HG03175 (cell line): ENCODE measurements around the gene CDH4.

Experiments used
- ATAC-seq: cut with Tn5 transposase; IDR thresholded peaks from one replicate; pipeline ENCODE4 v1.9.1; 2021; ENCODE audit warnings: mild to moderate bottlenecking, moderate library complexity; ENCODE audit not compliant: unreplicated experiment

The CDH4 gene

DNA sequence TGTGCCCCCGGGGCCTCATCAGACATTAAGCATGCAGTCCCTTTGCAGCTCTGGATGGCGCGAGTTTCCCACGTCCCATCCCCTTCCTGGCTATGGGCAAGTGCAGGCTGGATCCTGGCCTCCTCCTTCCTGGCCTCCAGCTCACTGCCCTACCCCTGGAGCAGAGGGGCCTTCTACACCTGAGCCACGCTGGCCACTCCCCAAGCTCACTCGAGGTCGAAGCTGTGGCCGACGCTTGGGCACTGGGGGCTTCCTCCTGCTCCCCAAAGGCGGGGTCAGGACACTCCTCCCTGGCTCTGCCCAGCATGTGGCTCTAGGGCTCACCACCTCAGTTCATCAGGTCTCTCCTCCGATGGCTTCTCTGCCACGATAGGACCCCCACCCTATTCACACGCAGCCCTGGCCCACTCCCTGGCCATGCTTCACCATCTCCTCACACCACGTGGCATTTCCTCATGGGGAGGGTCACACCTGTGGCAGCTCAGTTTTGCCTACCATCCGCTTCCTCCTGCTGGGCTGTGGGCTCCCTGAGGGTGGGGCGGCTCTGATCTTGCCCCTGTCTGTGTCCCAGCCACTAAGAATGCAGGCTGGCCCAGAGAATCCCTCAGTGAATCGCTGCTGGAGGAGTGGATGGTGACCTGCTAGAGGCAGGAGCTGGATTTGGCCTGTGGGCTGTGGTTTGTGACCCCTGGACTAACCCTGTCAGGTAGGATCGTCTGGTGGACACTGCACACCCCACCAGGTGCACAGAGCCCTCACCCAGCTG, 532.9 kb downstream of the CDH4 start:
- no peak for ATAC-seq

DNA sequence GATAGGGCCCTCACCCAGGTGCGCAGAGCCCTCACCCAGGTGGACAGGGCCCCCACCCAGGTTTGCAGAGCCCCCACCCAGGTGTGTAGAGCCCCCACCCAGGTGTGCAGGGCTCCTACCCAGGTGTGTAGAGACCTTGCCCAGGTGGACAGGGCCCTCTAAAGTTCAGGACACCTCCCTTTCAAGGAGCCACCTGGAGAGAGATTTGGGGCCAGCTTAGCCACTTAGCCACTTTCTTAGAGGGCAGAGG, 533.4 kb downstream of the CDH4 start:
- no peak for ATAC-seq

DNA sequence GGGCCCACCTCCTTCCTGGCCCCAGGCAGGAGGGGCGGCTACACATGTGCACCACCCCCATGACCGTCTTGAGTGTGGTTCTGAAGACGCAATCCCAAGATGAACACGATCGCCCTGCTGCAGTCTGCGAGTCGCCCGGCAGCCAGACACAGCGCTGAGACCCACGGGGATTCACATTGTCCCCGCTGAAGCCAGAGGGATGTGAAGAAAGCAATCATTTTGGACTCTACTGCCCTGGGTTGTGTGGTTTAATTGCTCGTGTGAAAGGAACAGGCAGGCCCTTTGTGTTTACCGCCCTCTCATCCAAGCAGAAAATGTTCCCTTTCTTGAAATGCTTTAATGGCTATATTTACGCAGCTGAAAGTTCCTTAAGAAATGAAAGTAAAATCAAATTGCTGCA, 534.2 kb downstream of the CDH4 start:
- ATAC-seq, result no peak

DNA sequence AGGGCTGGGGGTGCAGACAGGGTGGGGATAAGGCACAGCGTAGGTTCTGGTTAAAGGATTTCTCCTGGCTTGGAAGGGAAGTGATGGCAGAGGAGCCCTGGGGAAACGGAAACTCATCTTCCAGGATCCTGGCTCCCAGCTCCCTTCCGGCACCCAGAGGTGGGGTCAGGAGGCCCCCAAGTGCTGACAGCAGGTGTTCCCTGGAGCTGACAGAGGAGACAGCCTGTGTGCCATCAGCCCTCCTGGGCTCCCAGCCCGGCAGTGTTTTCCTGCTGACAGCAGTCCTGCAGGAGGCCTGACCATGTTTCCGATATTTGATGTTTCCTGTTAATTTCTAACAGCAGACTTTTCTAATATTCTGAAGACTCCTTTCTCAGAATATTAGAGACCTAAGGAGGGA, 536.3 kb downstream of the CDH4 start:
- no peak for ATAC-seq

DNA sequence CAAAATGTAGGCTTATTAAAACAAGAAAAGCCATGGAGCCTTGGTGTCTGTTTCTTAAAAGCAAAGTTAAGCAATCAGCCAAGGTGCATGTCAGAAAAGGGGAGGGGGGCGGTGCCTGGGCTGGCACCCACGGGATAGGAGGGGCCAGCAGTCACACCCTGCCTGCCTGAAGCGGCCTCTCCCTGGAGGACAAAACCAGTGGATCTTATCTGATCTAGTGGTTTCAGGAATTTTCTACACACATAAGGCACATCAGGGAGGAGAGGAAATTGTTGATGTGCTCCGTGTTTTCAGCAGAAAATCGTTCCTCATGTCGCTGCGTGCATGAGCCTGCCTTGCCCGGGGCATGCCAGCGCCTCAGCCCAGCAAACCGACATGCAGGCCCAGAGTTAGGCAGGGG, 537.3 kb downstream of the CDH4 start:
- no peak for ATAC-seq

DNA sequence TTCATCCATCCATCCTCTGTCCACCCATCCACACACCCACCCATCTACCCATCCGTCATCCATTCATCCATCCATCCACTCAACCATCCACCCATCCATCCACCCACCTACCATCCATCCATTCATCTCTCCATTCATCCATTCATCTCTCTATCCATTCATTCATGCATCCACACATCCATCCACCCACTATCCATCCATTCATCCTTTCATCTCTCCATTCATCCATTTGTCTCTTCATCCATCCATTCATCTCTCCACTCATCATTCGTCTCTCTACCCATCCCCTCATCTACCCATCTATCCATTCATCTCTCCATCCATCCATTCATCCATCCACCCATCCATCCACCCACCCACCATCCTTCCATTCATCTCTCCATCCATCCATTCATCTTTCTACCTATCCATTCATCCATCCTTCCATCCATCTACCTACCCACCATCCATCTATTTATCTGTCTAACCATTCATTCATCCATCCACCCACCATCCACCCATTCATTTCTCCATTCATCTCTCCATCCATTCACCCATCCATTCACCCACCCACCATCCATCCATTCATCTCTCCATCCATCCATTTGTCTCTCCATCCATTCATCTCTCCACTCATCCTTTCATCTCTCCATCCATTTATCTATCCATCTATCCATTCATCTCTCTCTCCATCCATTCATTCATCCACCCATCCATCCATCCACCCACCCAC, 538.2 kb downstream of the CDH4 start:
- no peak for ATAC-seq

DNA sequence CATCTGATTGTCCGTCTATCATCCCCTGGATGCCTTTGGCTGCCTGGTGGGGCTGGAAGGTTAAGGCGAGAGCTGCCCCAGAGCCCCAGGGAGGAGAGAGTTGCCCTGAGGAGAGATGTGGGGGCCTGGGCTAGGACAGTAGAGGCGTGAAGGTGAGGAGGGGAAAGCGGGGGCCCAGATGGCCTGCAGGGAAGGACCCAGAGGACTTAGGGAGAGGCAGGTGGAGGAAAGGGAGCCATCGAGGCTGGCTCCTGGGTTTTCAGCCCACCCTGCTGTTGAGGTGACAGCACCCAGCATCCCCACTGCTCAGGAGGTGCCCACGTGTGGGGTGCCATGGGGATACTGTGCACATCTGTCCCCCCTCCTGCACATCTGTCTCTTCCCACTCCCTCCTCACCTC, 539.9 kb downstream of the CDH4 start:
- no peak for ATAC-seq

DNA sequence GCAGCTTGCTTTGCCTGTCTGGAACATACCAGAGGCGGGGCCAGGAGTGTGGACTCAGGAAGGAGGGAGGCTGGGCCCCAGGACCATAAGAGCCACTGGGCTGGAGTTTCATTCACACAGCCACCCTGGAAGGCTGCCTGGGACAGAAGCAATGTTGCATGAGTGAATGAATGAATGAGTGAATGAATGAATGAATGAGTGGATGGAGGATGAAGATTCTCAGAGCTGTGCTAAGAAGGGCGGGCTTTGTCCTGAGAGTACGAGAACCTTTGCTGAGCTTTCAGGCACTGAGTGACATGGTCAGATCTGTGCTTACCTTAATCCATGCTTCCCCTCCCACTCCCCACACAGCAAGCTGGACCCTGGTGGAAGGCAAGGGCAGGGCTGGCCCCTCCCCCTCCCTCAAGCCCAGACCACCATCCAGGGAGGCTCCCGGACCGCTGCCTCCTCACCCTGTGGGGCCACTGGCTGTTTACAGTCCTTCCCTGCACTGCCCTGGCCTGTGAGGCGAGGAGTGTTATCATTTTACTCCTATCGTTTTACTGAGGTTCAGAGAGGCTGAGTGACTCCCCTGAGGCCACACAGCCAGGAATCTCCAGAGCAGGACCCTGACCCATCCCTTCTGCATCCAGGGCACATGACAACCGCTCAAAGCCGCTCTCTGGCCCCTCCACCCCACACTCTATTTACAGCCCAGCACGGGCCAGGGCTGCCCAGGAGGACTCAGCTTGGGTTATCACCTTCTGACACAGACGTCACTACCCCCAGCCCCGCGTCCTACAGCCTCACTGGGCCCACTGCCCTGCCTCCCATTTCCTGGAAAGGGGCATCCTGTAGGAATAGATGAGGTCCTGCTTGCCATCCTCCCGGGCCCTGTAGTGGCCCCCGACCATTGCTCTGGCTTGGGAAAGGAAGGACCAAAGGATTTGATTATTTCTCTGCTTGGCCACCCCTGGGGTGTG, 543.9 kb downstream of the CDH4 start:
- no peak for ATAC-seq

DNA sequence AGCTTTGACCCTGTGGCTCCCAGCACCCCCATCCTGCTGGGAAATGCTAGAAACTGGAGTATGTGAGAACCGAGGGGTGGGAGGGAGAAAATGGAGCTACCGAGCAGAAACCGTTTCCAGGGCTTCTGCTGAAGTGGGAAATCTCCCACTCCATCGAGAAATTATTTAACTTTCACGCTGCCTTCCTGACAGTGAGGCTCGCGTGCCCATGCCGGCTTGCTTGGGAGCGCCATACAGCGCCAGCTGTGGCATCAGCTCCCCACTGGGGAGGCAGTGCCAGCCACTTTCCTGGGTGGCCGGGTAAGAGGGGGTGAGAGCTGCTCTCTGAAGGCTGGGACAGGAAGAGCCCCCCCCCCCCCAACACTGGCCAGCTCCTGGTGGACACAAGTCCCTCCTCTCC, 544.7 kb downstream of the CDH4 start:
- no peak for ATAC-seq

DNA sequence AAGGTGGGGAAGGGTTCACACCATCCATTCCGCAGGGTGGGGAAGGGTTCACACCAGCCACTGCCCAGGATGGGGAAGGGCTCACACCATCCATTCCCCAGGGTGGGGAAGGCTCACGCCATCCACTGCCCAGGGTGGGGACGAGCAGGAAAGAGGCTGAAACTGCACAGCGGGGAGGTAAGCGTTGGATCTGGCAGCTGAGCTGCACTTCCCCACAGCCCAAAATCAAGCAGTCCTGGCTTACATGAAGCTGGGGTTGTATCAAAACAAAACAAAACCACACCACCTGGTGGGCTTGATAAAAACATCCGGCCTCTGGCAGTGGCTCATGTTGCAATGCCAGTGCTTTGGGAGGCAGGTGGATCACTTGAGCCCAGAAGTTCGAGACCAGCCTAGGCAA, 545.1 kb downstream of the CDH4 start:
- no peak for ATAC-seq

DNA sequence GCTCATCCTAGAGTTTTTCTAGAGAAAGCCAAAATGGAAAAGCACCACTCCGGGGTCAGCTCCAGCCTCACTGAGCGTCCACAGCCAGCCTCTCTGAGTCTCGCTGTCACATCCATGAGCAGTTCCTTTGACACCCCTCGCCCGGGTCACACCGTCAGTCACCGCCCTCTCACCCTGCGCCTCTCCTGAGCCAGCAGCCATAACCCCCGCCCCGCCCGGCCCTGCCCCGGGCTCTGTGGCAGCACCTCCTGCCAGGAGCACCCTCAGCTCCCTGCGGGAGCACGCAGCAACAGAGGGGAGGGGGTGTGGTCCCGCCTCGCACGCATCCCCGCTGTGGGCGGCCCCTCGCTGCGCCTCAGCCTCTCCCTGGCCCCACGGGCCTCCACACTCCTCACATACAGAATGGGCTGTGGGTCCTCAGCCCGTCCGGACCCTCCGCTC, 545.9 kb downstream of the CDH4 start:
- no peak for ATAC-seq

DNA sequence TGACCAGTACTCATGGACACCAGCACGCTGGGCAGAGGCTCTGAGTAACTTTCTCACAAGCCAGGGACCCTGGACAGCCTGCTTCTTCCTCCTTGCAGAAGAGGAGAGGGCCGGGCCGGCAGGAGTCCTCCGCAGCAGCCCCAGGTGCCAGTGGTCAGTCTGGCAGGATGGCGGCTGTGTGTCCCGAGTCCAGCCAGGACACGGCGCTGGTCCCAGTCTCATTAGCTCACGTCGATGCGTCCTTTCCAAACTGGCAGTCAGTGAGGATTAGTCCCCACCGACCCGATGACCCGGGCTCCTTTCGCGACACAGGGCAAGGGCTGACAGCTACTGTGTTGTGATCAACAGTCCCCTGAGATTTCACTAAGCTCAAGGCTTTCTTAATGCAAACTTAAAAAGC, 546.6 kb downstream of the CDH4 start:
- ATAC-seq, result no peak

DNA sequence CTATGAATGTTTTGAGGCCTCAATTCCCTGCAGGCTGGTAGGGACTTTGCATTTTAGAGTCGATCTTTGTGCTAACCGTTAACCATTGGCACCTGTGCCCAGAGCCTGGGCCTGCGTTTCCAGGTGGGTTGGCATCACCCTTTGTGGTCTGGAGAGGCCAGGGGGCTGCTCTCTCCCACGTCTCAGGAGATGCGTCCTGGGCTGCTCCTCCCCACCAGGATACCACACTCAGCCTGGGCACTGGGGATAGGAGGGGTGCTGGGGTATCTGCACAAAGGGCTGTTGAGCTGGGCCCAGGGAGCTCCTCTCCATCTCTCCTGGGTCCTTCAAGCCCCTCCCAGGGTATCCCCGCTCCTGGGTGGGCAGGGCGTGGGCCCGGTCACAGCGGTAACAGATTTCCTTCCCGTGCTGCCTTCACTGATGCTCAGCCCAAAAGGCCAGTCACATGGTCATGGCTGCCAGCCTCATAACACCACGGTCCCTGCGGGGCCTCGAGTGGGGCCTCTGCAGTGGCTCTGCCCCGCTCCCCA, 547.4 kb downstream of the CDH4 start:
- ATAC-seq, result no peak

DNA sequence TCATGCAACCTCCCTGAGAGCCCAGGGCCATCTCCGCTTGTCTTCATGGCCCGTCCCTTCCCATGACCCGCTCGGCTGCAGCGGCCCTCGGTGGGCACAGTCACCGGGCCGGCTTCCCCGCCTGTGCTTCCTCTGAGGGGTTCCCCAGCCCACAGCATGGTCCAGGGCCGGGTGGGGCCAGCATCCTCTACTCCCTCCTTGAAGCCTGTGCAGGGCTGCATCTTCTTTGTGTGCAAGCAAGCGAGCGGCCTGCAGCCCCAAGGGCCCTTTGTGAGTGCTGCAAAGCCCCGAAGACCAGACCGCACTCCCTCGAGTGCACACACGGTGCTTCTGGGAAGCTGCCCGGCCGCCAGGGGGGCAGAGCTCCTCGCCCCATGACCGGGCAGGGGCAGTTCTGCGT, 547.9 kb downstream of the CDH4 start:
- no peak for ATAC-seq

DNA sequence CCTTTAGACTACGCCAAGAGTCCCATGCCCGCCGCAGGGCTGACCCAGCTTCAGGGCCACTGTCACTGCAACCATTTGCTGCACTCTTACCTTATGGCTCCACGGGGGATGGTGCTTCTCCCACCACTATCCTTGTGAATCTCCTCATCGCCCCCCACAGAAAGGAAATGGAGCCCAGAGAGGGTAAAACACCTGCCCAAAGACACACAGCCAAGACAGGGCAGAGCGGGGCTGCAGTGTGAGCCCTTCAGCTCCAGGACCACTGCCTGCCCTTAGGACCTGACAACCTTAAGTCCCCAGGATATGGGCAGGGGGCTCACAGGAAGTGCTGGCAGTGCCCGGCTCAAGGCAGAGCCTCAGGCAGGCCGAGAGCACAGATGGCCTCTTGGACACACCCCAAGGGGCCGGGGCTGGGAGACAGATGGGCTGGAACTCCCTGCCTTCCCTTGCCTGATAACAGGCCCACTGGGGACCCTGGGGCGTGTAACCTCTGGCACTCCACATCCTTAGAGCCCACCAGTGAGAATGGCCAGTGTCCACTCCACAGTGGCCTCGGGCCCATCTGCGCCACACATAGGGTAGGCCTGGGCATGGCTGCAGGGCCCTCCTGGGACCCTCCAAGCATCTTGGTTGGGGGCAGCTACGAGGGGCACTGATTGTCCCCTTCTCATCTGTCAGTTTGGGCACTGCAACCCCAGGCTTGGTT, 548.5 kb downstream of the CDH4 start:
- ATAC-seq, result no peak

DNA sequence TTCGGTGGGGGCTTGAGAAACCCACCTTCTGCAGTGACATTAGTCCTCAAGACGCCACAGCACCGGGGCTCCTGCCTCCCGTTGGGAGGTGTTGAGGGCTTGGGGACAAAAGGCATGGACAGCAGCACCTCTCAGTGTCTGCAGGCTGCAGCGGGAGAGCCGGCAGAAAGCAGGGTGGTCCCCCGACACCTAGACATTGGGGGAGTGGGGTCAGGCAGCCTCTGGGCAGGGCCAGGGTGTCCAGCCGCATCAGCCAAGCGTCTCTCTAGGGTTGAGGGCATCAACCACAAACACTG, 549.0 kb downstream of the CDH4 start:
- ATAC-seq, result no peak

DNA sequence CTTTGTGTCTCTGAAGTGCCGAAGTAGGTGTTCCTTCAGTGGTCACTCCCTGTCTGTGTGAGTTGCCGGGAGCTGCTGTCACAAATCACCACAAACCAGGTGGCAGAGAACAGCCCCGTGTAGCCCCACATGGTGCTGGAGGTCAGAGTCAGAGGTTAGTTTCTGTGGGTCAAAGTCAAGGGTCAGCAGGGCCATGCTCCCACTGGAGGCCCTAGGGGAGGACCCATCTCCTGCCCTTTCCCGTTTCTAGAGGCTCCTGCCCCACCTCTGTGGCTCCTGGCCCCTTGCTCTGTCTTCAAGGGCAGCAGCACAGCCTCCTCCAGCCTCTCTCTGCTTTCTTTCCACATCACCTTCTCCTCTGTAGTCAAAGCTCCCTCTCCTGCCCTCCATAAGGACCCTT, 549.4 kb downstream of the CDH4 start:
- ATAC-seq, result no peak

DNA sequence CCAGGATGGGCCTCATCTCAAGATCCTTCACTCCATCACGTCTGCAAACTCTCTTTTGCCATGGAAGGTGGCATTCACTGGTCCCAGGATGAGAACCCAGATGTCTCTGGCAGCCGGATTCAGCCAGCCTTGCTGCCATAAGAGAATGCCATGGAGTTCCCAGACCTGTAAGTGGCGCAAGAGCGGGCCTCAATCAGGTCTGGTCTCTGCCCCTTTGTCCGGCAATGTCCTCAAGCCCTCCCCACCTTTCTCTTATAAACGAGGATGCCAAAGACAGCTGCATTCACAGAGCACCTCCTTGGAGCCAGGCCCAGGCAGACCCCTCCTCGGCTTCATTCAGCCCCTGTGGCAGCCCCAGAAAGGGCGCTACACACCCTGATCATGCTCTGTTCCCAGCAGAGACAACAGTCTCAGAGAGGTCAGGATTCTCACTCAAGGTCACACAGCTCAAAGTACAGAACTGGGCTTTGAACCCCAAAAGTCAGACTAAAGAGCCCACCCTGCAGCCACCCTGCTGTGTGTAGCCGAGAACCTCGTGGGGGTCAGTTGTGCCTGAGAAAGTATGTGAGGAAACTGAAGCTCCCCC, 549.9 kb downstream of the CDH4 start:
- no peak for ATAC-seq

DNA sequence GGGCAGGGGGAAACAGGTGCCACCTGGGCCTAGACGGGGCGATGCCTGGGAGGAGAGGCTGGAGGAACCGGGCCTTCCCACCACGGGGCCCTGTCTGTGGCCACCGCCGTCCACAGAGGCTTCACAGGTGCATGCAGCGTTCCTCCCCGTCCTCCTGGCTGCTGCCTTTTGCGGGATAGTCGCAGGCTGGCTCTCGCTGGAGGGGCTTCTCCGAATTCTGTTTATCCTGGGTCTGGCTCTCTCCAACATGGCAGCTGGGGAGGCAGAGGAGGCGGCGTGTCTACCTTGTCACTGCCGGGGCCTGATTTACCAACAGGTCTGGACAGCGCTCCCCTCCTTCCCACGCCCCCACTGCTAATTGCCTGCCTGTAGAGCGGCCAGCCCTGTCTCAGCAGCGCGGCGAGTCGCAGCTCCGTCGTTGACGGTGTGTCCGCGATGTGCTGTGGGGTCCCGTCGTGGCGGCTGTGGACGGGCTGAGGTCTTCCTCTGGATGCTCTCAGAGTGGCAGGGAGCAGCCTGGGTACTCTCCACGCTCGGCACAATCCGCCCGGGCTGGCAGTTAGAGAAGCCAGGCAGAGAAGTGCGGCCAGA, 550.8 kb downstream of the CDH4 start:
- ATAC-seq, result no peak

DNA sequence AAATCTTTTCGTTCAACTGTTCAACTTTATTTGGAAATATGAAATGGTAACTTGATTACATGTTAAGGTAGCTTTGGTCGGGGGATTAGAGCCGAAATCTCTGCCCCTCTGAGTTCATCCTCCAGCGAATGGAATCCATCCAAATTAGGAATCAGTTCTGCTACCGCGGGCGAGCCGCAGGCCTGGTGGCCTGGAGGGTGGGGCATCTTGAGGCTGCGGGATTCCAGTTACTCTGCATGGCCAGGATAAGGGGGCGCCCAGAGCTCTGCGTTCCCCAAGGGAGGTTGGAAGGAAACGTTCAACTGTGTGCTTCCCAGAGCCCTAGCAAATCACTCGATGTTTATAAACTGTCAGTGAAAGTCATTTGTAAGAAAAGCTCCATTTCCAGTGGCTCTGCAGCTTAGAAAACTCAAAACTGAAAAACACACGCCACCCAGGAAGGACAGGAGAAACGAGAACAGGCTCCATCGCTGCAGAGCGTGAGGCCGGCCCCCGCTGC, 551.4 kb downstream of the CDH4 start:
- no peak for ATAC-seq
